GM21447 (cell line): Measurements from ENCODE around the gene GBGT1.

ENCODE experiments used
- ATAC-seq: cut with Tn5 transposase; IDR thresholded peaks from one replicate; pipeline ENCODE4 v1.9.1; 2021; ENCODE audit not compliant: unreplicated experiment

Gene GBGT1

DNA sequence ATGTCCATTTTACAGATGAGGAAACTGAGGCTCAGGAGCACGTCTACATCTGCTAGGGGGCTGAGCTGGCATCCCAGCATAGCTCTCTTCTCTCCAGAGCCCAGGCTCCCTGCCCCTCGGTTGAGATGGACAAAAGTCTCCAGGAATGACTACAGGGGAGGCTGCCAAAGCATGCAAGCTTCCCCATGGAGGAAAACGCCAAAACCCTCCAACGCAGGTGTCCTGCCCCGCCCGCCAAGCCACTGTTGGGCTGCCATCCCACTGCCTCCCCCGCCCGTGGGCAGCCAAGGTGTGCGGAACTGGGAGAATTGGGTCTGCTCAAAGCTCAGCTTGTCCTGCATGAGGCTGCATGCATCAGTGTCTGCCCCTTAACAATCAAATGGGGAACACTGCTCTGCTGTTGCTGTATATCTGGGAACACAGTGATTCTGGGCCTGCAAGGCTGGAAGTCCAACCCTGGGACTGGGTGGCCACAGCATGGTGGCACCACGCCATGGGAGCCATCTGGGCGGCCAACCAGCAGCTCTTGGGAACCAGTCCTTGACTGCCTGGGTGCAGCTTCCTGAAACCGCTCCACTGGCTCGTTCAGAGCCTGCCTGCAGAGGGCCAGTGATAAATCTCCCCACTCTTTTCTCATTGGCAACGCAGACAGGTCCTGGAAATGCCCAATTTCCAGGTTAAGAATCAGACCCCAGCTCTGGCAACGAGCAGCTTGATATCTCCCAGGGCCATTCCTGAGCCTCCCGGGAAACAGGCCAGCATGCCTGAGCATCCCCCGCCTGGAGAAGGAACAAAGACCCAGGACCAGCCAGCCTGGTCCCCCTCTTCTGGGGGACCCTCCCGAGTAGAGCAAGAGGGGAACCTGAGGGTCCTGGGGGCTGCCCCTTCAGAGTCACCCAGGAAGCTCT is 46.2 kb downstream of the GBGT1 start:
- ATAC-seq = no peak

DNA sequence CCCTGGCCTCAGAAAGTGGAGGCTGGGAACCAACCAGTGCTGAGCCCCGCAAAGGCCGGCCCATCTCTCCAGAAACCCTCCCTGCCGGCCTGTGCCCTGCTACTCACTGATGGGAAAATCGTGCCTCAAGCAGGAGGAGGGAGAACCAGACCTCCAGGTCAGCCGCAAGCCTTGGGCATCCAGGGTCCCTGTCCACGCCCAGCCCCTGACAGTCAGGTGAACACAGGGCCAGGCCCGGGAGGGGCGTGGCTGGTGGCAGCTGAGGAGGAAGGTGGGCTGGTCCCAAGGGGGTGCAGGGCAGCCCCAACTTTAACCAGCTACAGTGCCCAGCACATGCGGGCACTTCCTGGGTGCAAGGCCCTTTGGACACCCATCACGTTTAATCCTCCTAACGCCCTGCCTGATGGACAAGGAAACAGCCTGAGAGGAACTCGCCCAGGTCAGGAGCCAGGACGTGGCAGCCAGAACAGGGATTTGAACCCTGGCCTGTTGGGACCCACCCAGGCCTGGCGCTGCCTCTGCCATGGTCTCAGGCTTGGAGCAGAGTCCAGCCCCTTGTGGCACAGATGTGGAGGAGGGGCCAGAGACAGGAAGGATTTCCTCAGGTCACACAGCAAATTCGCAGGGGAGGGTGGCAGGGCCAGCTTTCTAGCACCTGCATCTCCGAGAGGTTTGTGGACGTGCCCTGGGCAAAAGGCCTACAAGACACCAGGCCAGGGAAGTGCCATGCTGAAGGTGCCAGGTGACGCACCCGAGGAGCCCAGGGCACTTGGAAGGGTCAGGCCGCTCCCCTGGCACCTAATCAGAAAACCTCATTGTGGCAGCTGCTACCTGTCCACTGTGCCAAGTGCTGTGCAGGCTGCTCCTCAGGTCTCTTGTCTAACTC is 47.1 kb downstream of the GBGT1 start:
- ATAC-seq = no peak

GRCh38 chr9:133115604-133116345 is 47.9 kb downstream of the GBGT1 start:
- ATAC-seq = peak; percentile 65

- no peak for ATAC-seq
Observed at GRCh38 chr9:133114886-133115603, 48.7 kb downstream of the GBGT1 start.

DNA sequence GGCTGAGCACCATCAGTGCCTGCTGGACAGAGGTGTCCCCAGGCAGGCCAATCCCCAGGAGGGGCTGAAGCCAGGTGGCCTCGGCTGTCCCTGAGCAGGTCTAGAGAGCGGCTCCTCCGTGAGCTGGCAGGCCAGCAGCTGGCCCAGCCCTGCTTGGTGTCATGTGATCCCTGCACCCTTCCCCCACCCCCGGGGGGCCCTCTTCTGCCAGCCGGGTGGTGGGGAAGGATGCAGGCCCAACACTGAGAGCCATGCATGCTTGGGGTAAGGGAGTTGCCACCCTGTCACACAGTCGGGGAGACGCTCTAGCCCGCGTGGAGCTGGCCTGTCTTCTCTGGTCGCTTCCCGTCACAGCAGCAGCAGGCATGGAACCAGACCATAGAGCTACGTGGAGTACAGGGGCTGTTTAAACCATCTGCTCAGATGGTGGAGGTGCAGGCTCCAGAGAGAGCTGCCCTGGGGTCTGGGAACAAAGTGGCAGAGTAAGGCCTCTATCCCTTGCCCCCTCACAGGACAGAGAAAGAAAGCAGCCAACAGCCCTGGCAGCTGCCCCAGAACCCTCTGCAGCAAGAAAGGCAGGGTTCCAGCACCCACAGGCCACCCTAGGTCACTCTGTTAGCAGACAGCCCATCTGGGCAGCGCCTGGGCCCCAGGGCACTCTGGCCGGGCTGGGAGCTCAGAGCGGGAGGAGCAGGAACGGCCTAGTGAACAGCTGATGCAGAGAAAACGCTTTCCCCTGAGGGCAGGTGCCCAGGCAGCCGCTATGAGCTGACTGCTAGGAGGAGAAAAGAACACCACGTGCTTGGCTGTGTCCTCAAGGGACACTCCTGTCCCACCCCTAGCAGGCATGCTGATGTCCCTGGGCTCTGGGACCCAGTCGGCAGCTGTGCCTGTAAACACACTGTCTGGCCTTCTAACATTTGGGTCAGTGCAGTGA is 49.5 kb downstream of the GBGT1 start:
- ATAC-seq = no peak

DNA sequence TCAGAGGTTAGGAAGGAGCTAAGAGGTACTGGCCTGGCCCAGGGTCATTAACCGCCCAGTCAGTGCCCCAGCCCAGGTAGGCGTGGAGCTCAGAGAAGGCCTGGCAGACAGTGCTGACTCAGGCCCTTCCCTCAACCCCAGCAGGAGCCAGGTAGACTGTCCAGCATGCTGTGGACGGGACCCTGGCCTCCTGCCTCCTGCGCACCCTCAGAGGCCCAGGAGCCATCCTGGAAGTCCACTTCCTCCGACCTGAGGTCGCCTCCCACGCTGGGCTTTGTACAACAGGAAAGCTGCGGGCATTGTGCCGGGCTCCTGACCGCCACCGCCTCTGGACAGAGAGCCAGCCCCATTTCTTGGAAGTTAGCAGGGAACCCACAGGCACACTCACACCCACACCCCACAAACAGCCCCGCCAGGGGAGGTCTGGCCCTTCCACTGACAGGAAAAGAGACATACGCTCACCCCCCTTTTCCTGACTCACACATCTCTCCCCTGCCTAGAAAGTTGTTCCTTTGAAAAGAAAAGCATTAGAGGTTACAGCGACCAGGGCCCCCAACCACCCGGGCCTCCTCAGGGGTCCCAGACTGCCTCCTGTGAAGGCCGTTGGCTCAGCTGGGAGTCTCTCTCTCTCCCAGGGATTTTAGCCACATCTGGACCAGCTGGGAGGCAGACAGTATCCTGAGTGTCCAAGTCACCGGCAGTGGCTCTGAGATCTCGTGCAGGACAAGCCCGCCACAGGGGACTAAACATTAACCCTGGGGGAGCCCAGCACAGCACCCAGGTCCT is 50.4 kb downstream of the GBGT1 start:
- ATAC-seq = no peak

- no peak for ATAC-seq
Observed at GRCh38 chr9:133112663-133113026, 51.1 kb downstream of the GBGT1 start.

DNA sequence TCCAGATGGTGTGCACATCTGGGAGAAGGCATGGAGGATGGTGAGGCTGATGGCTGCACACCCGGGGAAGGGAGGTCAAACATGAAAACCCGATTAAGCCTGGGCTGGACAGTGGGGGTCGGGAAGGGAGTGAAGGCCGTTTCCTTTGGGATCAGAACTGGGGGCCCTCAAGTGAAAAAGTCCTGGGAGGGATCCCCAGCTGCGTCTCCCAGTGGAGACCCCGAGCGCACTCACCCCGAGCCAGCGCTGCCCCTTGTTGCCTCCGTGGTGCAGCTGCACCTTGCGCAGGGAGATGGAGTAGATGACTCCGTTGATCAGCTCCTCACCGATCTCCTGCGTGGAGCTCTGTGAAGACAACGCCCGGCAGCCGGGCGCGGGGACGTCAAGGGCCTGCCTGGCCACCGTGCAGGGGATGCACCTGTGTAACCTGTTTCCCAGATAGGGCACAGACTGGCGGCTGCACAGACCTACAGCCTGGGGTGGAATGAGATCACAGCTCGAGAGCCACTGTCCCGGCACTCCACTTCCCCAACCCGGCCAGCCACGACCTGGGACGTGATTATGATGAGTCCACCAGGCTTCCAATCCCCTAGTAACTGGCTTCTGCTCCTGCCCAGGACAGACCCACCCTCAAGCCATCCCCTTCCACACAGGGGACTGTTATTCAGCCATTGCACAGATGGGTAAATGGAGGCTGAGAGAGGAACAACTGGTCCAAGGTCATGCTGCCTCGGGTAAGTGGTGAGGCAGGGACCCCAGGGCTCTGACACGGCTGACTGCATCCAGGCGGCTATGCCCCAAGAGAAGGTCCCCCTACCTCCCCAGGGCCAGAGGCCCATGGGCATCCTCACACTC is 51.7 kb downstream of the GBGT1 start:
- no peak for ATAC-seq

GRCh38 chr9:133109931-133110650 is 53.6 kb downstream of the GBGT1 start:
- ATAC-seq = no peak

- no peak for ATAC-seq
Observed at GRCh38 chr9:133108794-133109641, 54.7 kb downstream of the GBGT1 start.

DNA sequence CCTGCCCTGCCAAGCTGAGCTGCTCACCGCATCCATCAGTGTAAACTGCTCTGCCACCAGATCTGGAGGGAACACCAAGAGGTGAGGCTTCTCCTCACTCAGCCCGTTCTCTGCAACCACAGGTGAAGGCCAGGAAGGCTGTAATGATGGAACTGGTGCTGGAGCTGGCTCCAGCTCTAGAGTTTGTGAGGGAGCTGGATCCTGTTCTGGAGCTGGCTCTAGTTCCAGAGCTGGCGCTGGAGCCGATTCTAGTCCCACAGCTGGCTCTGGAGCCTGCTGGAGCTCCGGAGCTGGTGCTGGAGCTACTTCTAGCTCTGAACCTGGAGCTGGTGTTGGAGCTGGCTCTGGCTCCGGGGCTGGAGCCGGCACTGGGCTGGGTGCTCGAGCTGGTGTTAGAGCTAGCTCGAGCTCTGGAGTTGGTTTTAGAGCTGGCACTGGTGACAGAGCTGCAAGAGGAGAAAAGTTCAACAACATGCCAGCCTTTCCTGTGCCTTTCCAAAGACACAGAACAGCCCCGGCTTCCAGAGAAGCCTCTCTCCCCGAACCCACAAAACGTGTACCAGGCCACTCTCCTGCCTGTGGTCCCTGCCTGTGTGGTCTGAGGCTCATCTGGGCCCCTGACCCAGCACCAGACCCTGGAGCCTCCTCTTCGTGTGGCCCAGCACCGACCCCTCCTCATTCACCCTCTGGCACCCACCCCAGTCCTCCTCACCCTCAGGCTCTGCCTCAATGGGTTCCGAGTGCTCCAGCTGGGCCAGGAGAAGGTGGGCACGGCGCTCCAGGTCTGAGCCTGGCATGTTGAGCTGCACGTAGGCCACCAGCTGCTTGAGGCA is 55.5 kb downstream of the GBGT1 start:
- no peak for ATAC-seq

GRCh38 chr9:133107245-133107722 is 56.4 kb downstream of the GBGT1 start:
- no peak for ATAC-seq

GRCh38 chr9:133106511-133107244 is 57.0 kb downstream of the GBGT1 start:
- no peak for ATAC-seq

- no peak for ATAC-seq
Observed at GRCh38 chr9:133105461-133105770, 58.3 kb downstream of the GBGT1 start.
